K562 (cell line): ENCODE results near the gene MARCHF3. TPM values are rescaled to one million over a fixed set of nuclear protein-coding genes. Genes with fewer than 3 reads are reported as not detected.

Experiments
- ATF1 ChIP-seq, 2 experiments: fragments of 450-650 bp in 1 of 2; IDR thresholded peaks; 2 replicates each; pipeline ENCODE4 v1.6.1; 2016; ENCODE audit warnings: missing compliant biosample characterization in 1 of 2, missing genetic modification characterization in 1 of 2
- CBX3 ChIP-seq, 2 experiments: IDR thresholded peaks; 1 replicate in 1 of 2; 2 replicates in 1 of 2; pipeline ENCODE4 v1.6.1; 2012; ENCODE audit warnings: inconsistent platforms in 2 of 2, low read length in 2 of 2, borderline replicate concordance in 1 of 2, control low read depth in 1 of 2
- CREM ChIP-seq: IDR thresholded peaks from 2 replicates; pipeline ENCODE4 v1.6.1; 2014; ENCODE audit warnings: antibody characterized with exemption, low read depth
- DDX20 ChIP-seq: fragments of 450-650 bp; IDR thresholded peaks from 2 replicates; pipeline ENCODE4 v1.6.1; 2016; ENCODE audit warnings: missing genetic modification characterization, low read depth, mild to moderate bottlenecking, missing compliant biosample characterization, moderate library complexity
- FOXA3 ChIP-seq, 2 experiments: fragments of 450-650 bp in 1 of 2; sonication (generic) in 1 of 2; formaldehyde crosslinking; IDR thresholded peaks in 1 of 2; conservative IDR thresholded peaks in 1 of 2; 2 replicates each; pipeline versions ENCODE4 v1.4.0 to v1.8.0; 2020 to 2022; ENCODE audit warnings: mild to moderate bottlenecking in 2 of 2, missing genetic modification reagents in 1 of 2
- GTF2B ChIP-seq: IDR thresholded peaks from 2 replicates; pipeline ENCODE4 v1.6.1; 2011; ENCODE audit not compliant: insufficient read length; ENCODE audit errors: extremely low read depth
- HNRNPUL1 ChIP-seq: fragments of 200-400 bp; formaldehyde crosslinking; IDR thresholded peaks from 2 replicates; pipeline ENCODE4 v1.6.1; 2017; ENCODE audit warnings: low read length
- IRF9 ChIP-seq: fragments of 450-650 bp; IDR thresholded peaks from 2 replicates; pipeline ENCODE4 v1.6.1; 2016; ENCODE audit warnings: missing biosample characterization, missing genetic modification characterization
- KAT7 ChIP-seq: sonication (generic); formaldehyde crosslinking; IDR thresholded peaks from 2 replicates; pipeline ENCODE4 v1.8.0; 2022; ENCODE audit warnings: missing genetic modification reagents, mild to moderate bottlenecking, borderline replicate concordance
- L3MBTL2 ChIP-seq: fragments of 450-650 bp; IDR thresholded peaks from 2 replicates; pipeline ENCODE4 v1.6.1; 2016; ENCODE audit warnings: mild to moderate bottlenecking, moderate library complexity
- MEIS2 ChIP-seq: fragments of 450-650 bp; IDR thresholded peaks from 2 replicates; pipeline ENCODE4 v1.6.1; 2014; ENCODE audit warnings: mild to moderate bottlenecking; ENCODE audit not compliant: partially characterized antibody
- MLLT1 ChIP-seq, 2 experiments: fragments of 450-650 bp; IDR thresholded peaks; 2 replicates each; pipeline ENCODE4 v1.6.1; 2016
- MXI1 ChIP-seq: IDR thresholded peaks from 2 replicates; pipeline ENCODE4 v1.6.1; 2011; ENCODE audit warnings: low read depth, mild to moderate bottlenecking, improper control_type of control experiment, low read length
- NCOA2 ChIP-seq, 2 experiments: fragments of 450-650 bp; IDR thresholded peaks; 2 replicates each; pipeline ENCODE4 v1.6.1; 2018; ENCODE audit warnings: mild to moderate bottlenecking in 2 of 2, moderate library complexity in 1 of 2; ENCODE audit not compliant: partially characterized antibody in 2 of 2
- SMAD3 ChIP-seq: fragments of 450-650 bp; formaldehyde crosslinking; conservative IDR thresholded peaks from 2 replicates; pipeline ENCODE4 v1.4.0; 2020; ENCODE audit warnings: mild to moderate bottlenecking
- ZBTB9 ChIP-seq: fragments of 450-650 bp; formaldehyde crosslinking; IDR thresholded peaks from 2 replicates; pipeline ENCODE4 v1.4.0; 2020; ENCODE audit warnings: mild to moderate bottlenecking, moderate library complexity
- ZEB2 ChIP-seq: fragments of 450-650 bp; IDR thresholded peaks from 2 replicates; pipeline ENCODE4 v1.6.1; 2016
- ZNF212 ChIP-seq: fragments of 450-650 bp; formaldehyde crosslinking; IDR thresholded peaks from 2 replicates; pipeline ENCODE4 v1.4.0; 2020; ENCODE audit warnings: mild to moderate bottlenecking
- ZNF445 ChIP-seq: fragments of 250-450 bp; sonication (Bioruptor Pico); IDR thresholded peaks from 2 replicates; pipeline ENCODE4 v1.4.0; 2020; ENCODE audit warnings: low read depth, mild to moderate bottlenecking, moderate library complexity
- ZNF589 ChIP-seq: fragments of 200-800 bp; sonication (Bioruptor generic); IDR thresholded peaks from 2 replicates; pipeline ENCODE4 v1.6.1; 2016; ENCODE audit warnings: low read depth, missing genetic modification characterization, missing compliant biosample characterization
- polyA plus RNA-seq, 8 experiments: library from polyadenylated mRNA; depleted of rRNA in 4 of 8; stranded (reverse) in 5 of 8; unstranded in 3 of 8; fragments of >200 nt; fragmentation: Nextera tagmentation in 2 of 8; fragmentation: Illumina TruSeq in 1 of 8; extraction: Ambion mirVana in 2 of 8; extraction: Trizol in 1 of 8; gene quantifications; 2 replicates each; pipeline versions ENCODE4 v1.2.1 to v1.2.3, GENCODE V29; 2011 to 2014; ENCODE audit warnings: inconsistent platforms in 1 of 8, missing spikeins in 1 of 8
- total RNA-seq, 7 experiments: library from RNA; depleted of rRNA in 6 of 7; stranded (reverse); fragments of >200 nt in 6 of 7; fragmentation: Illumina TruSeq in 2 of 7; extraction: Trizol in 2 of 7; gene quantifications; 2 replicates each; pipeline versions ENCODE4 v1.2.1 to v1.2.3, GENCODE V29; 2011 to 2021; ENCODE audit warnings: low replicate concordance in 1 of 7
- TF ChIP-seq, protein P1 (sequence below): conservative IDR thresholded peaks from 2 replicates; pipeline ENCODE4 v1.6.1; 2011; ENCODE audit warnings: low read depth, mild to moderate bottlenecking, low read length; ENCODE audit not compliant: control insufficient read depth

The MARCHF3 gene
- total and polyA plus RNA-seq, 9 of the 15 experiments (the other 6 are each of a cell fraction or from before 2014, with no cell fraction given) = 5.6 to 37.4 (median 16.5) TPM

DNA sequence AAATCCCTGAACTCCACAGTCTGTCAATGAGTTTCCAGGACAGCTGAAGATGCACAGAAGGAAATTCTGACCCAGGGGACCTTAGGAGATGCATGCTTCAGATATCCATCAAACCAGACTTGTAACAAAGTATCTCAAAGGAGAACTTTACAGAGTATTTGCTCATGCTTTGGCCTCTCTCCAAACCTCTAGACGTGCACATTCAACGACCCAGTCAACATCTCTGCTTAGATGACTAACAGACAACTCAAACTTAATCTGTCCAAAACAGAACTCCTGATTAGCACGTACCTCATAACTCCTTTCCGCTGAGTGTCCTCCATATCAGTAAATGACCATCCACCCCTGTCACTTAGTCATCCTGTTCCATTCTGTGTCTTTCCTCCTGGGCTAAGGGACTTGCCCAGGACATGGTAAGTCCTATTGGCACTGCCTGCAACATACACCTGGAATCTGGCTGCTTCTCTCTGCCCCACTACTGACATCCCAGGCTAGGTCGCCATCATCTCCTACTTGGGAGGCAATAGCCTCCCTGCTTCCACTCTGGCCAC, 146.0 kb downstream of the MARCHF3 start (continued):
- TF ChIP-seq MEIS2 (peak; percentile 97), KAT7 (CRISPR knock-in tag) (no peak), MXI1 (0 out of 2 replicates have a peak, but pooled peaks have one; percentile 40), ZEB2 (peak; percentile 96), IRF9 (tag) (0 out of 2 replicates have a peak, but pooled peaks have one; percentile 6), CREM (peak; percentile 90), FOXA3 (CRISPR knock-in tag; conservative IDR thresholded peaks at IDR 0.05 in 1 of 2, IDR thresholded peaks at IDR 0.05 in 1 of 2) (peak in 1 of 2 experiments; percentile 61; a peak in 2 of 4 replicates), GTF2B (no peak), DDX20 (no peak), NCOA2 (IDR thresholded peaks at IDR 0.05; ENCODE audit: partially characterized antibody in 2 of 2) (peak; percentile 91), L3MBTL2 (peak; percentile 89), ZBTB9 (no peak; the same call in none of the 2 replicates), SMAD3 (CRISPR knock-in tag) (peak; percentile 88), ZNF445 (CRISPR knock-in tag) (0 out of 2 replicates have a peak, but pooled peaks have one; percentile 26), ATF1 (CRISPR knock-in tag; IDR thresholded peaks at IDR 0.05) (no peak), ATF1 (tag; IDR thresholded peaks at IDR 0.05) (peak; percentile 87), ZNF212 (CRISPR knock-in tag) (no peak), MLLT1 (IDR thresholded peaks at IDR 0.05) (peak; percentile 51 to 85; a peak in 3 of 4 replicates), CBX3 (IDR thresholded peaks at IDR 0.05; ENCODE audit: borderline replicate concordance in 1 of 2, low read length in 2 of 2) (peak in 1 of 2 experiments; percentile 43; a peak in 1 of 3 replicates), ZNF589 (CRISPR knock-in tag) (peak; percentile 95), HNRNPUL1 (no peak)
- TF ChIP-seq, protein P1, sequence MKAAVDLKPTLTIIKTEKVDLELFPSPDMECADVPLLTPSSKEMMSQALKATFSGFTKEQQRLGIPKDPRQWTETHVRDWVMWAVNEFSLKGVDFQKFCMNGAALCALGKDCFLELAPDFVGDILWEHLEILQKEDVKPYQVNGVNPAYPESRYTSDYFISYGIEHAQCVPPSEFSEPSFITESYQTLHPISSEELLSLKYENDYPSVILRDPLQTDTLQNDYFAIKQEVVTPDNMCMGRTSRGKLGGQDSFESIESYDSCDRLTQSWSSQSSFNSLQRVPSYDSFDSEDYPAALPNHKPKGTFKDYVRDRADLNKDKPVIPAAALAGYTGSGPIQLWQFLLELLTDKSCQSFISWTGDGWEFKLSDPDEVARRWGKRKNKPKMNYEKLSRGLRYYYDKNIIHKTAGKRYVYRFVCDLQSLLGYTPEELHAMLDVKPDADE = no peak
